NCI-H2196 treated with DMSO at 0.1 percent for 48 hours (cell line): ENCODE measurements around the gene ANKS1A.

Source experiments
- DNase-seq: peaks from one replicate; lab custom pipeline; 2025; ENCODE audit not compliant: unreplicated experiment; lab: John Stamatoyannopoulos, UW

The ANKS1A gene

DNA sequence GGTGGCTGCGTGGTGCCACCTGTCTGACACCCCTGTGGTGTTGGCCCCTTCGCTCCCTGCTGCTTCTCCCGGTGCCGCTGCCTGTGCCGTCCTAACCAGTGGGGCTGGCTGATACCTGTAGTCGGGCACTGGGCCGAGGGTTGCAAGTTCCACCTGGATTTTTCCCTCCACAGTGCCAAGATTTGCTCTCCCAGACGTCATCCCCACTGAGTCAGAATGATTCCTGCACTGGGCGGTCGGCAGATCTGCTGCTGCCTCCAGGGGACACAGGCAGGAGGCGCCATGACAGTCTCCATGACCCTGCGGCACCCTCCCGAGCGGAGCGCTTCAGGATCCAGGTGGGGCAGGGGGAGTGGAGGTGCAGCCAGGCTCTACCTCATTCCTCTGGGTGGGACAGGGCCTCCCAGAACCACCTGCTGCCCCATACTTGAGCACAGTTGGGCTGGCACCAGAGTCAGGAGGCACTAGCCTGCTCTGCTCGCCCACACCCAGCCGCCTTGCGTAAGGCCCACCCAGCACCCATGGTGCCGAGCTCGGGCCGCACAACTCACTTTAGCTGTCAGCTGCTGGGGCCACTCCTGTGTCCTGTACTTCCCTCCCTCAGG is 191.9 kb downstream of the ANKS1A start:
- DNase-seq = no peak

DNA sequence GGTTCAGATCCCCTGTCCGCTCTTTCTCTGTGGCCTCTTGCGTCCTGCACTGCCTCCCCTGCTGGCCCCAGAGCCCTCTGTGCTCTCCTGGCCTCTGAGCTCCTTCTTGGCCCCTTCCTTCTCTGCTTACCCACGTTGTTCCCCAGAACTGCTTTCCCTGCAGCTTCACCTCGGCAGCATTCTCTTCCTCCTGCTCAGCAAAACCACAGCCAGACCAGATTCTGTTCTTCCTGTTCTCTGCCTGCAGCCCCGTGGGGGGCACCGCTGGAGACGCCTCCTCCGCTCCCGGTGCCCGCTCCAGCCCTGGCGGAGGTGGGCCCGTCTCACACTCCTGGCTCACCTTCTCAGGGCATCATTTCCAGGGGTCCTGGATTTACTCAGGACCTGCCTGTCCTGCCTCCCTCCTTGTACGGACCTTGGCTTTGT is 192.4 kb downstream of the ANKS1A start:
- DNase-seq = no peak

DNA sequence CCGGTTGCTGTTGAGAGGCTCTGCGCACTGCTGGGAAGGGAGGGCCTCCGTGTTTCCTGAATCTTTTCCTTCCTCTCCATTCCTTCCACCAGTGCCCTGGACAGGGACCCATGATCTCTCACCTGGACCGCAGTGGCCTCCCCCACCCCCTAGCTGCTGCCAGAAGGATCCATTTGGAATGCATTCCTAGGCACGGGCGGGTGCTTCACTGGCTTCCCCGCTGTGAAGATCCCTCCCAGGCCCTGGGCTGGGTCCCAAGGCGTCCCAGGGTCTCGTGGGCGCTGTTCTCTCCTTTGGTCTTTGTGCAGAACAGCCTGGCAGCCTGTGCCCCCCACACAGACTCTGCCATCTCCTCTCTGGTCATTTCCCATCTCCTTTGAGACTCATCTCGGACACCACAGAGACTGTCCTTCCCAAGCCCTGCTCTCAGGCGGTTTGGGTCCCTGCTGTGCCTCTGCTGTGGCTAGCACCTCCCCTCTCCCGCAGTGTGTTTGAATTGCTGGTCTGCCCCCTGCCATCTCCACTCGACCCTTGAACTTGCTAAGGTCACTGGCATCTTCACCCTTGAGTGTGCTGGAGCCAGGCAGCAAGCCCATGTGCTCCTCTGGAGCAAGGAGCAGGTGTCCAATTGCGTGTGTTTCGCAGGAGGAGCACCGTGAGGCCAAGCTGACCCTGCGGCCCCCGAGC is 193.1 kb downstream of the ANKS1A start:
- no peak for DNase-seq

DNA sequence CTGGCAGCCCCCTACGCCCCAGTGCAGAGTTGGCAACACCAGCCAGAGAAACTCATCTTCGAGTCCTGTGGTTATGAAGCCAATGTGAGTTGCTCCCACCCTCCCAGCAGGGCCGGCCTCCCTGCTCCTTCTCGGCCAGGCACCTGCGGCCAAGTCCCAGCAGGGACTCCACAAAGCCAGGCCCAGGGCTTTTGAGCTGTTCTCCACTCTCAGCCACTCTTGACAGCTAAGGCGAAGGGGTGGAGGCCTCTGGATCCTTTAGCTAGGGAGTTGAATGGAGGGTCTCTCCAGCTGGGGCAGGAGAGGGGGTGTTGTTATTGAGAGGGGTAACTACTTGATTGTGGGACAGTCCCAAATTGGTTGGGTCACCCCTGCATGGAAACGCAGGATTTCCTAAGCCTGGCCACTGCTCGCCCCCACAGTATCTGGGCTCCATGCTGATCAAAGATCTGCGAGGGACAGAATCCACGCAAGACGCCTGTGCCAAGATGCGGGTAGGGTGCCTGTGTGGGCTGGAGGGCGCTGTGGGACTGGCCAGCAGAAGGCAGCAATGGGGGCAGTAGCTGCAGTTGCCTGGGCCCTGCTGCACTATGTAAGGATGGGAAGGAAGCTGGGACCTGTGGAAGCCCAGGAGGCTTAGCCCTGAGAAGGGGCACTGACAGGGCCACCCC is 193.8 kb downstream of the ANKS1A start:
- DNase-seq = no peak

DNA sequence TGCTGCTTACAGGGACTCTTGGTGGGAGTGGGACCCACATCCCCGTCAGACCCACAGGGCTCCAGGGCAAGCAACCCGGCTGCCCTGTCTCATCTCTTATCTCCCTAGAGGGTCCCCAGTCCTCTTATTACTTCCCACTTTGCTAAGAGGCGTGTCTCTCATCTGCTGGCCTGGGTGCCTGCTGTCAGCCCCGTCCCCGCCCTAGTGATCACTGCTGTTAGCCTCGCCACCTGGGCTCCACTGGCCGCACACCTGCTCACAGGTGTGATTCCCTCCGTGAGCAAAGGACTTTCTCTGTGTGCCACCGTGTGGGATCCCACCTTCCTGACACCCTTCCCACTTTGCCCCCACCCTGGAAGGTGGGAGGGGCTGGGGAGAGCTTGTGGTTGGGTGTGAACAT is 194.5 kb downstream of the ANKS1A start:
- no peak for DNase-seq

DNA sequence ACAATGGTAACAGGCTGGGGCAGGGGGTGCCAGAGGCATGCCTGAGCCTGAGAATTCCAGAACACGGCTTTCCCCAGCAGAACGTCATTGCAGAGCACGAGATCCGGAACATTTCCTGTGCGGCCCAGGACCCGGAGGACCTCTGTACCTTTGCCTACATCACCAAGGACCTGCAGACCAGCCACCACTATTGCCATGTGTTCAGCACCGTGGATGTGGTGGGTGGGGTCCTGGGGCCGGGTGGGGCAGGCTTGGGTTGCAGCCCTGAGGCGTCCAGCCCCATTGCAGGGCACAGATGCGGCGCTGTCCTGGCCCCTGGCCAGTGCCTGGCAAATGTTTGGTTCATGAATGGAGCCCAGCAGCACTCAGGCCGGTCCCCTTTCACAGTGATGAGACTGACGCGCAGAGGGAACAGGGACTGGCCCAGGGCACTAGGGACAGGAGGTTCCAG is 195.0 kb downstream of the ANKS1A start:
- DNase-seq = no peak

DNA sequence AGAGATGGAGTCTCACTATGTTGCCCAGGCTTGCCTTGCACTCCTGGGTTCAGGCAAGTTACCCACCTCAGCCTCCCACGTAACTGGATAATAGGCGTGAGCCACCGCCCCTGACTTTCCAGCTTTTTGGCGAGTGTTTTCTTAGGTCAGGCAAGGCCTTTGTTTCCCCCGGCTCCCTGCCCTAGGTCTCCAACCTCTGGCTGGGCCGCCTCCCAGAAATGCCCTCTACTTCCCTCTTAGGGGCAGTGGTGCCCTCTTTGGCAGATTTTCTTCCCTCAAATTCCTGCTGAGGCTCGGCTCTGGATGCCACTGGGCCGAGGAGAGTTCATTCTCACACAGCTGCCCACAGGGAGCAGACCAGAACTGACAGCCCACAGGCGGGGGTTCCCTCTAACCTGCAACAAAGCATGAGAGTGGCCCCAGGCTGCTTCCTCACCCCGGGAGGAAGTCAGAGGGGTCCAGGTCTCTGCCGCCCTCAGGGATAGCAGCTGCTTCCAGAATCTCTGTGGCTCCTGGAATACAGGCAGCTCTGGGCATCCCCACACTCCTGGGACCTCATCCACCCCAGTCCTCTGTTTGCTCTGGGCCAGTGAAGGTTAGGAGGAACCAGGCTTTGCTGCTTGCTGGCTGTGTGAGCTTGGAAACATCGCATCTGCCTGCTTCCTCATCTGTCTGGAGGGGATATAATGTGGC is 195.6 kb downstream of the ANKS1A start:
- no peak for DNase-seq

DNA sequence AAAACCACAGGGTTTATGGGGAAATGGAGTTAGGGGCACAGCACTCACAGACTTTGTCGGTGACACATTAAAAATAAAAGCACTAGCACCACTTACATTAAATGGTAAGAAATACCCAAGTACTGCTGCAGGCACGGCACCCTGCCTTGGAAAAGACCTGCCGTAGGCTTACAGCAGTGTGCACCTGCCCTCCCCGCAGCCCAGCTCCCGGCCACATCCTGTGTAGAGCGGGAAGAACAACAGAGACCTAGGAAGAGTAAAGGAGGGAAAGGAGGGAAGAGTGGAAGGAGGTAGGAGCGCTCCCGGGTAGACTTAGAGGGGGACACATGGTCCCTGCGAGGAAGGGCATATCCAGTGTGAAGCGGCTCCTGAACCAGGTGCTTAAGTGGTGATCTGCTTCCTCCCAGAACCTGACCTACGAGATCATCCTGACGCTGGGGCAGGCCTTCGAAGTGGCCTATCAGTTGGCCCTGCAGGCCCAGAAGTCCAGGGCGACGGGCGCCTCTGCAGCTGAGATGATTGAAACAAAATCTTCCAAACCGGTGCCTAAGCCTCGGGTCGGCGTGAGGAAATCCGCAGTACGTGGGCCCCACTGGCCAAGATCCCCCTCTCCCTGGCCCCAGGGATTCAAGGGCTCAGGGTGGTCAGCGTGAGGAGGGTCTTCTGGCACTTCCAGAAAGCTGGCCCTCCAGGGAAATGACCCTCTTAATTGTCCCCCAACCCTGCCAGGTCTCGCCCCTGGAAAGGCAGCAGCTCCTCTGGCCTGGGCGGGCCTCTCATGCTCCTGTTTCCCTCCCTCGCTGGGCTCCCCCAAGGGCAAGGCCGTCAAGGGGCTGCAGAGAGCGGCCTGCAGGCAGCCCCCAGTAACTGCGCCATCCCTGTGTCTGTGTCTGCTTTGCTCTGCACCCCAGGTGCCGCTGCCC is 196.6 kb downstream of the ANKS1A start:
- DNase-seq = no peak

DNA sequence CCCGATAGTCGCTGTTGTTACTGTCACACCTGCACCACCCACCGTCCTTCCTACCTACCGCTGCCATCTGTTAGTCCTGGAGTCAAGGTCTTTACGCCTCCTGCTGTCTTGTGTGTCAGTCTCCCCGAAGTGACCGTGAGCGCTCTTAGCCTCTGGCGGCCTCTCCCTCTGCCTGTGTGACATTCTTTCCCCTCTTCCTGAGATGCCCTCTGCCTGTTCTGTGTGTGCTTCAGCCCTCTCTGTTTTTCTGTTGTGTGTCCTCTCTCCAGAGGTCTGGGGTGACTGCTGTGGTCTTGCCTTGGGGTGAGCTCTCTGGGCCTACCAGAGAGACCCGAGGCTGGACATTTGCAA is 197.2 kb downstream of the ANKS1A start:
- DNase-seq = no peak

DNA sequence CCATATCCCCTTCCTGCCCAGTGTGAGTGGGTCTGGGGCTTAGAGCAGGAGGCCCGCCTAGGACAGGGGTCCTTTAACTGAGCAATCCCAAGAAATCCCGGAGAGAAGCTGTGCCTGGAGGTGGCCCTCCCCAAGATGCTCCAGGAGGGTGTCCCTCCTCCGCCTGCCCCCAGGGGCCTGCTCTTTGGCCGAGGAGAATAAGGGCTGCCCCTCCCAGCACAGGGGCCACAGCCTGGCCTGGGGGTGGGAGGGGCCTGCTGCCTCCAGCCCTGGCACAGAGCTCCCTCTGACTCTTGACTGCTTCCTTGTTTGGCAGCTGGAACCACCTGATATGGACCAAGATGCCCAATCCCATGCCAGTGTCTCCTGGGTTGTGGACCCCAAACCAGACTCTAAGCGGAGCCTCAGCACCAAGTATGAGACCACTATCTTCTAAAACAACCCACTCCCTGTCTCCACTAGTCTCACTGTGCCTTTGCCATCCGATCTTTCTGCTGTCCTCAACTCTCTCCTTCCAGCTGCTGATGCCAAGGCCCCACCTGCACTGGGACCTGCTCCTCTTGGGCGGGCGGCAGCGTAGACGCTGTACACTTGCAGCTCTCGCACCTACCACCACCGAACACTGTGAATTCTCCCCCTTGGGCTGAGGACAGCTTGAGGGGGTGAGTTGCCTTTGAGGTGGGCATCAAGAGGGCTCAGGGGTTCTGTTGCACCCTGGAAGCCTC is 197.7 kb downstream of the ANKS1A start:
- DNase-seq = no peak

DNA sequence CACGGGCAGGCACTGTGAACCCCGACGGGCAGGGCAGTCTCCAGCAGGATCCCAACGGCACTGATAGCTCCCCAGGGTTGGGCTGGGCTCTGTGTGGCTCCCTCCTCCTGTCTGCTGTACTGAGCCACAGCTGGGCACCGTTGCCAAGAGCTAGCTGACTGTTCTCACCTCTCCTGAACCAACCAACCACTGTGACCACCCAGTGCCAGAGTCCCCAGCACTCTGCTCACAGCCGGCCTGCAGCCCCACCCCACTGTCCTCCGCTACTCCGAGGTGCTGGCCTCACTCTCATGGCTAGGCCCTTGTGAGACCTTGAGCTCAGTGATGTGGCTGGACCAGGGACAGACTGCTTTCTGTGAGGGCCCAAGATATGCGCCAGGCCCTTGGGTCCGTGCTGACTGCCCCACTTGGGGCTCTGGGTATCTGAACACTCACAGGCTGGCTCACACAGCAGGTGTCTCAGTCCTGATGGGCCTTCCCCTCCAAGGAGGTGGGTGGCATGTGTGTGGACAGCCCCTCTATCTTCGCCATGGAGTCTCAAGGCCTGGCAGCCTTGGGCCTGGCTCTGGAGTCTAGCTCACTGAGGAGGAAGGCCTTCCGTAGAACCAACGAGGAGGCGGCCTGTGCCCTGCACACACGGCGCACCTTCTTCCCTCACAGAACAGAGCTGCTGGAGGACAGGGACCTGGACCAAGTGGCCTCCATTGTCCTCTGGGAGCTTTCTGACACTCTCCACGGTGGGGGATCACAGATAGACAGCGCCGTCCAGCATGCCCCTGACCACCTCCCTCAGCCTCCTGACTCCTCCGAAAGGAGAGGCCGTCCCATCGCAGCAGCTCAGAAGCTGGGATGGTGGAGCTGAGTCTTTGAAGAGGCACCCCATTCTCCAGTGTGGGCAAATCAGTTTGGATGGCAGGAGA is 198.6 kb downstream of the ANKS1A start:
- DNase-seq = no peak

DNA sequence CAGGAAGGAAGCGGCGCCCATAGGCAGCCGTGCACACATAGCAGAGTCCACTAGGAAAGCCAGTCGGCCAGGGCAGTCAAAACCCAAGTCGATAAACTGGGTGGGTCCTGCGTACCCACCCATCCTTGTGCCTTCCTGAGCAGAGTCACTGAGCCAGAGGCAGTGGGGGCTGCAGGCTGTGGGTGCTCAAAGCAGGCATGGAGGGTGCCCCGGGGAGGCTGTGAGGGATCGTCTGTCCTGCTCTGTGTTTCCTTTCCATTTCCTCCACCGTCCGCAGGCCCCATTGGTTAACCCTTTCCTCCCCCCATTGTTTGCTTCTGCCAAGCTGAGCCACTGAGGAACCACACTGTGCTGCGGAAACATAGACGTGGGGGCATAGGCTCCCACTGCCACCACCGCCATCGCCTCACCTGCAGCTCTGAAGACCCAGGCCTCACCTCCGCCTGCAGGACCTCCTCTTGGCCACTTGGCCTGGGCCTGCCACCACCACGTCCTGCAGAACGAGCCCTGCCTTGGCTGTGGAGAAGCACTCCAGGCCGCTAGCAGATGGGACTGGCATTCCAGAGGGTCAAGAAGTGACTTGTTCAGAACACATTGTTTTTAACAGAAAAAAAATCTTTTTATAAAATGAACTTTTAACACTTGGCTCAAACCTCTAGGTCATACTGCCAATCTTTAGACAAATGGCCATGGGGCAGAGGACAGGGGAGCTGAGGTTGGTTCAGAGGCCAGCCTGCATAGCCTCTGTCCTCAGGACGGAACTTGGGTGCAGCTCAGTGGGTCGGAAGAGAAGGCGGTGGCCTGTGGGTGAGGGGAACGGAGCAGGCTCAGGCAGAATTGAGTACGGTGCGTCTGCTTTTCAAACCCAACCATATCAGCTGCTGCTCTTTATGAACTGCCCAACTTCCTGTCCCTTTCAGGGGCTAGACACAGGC is 199.5 kb downstream of the ANKS1A start:
- DNase-seq = no peak

DNA sequence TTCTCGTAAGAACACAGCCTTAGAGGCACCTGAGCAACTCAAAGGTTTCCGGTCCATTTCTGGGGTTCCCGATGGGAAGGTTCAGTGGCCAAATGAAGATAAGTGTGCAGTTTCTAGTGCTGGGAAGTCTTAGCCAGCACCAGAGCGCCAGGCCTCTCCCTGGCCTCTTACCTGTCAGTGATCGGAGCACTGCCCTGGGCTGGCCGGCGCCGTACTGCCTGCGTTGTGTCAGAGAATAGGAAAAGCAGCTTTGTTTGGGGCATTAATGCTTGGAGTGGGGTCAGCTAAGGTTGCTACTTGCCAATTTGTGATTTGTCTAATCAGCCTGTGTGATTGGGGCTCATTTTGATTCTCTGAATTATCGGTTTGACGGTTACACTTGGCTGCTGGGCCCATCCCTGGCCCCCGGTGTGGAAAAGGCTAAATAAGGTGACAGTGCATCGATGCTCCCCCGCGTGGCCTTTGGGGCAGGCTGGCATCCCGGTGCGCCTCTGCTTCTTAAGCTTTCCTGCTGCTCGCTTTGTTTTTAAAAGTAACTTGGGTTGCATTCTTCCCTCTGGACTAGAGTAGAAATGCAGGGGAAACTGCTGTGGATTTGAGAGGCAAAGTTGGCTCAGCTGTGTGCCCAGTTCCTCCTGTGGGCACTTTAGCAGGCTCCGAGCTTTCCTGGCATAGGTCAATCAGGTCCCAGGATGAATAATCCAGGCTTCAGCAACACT is 200.3 kb downstream of the ANKS1A start:
- DNase-seq = no peak

DNA sequence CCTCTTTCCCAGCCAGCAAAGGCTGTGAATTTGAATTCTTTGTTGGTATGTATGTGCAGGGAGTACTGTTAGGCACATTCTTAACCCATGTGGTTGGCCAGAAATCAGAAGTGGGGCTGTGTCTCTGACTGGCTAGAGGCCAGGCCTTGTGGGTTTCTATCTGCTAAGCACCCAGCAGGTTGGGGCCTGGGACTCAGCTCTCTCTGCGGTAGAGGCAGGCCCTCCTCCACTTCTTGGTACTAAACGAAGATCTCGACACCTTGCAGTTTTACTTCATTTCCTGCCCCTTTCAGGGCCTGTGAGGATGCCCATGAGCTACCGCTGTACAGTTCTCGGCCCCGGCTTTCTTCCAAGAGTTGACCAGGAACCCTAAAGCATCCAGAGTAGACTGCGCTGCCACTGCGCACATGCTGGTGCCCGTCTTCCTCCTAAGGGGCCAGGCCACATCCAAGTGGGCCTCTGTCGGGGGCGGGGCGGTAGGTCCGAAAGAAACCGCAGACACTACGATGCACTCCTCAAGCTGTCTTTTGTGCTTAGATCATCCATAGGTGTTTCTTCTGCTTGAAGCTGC is 201.0 kb downstream of the ANKS1A start:
- DNase-seq = no peak

DNA sequence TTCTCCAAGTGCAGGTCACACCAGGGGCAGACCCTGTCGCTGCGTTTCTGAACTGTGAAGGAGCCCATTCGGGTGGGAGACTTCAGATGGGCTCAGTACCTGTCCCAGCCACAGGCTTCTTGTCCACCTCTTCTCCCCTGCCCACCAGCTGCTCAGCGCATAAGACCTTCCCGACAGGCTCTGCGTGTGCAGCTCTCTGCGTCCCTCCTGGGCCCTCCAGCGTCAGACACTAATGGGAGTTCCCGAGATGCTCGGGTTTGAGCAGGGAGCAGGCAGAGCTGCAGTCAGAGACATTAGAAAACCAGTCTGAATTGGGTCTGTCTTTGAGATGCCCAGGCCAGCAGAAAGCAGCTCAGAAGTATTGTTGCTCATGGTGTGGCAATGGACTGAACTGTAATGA is 201.7 kb downstream of the ANKS1A start:
- DNase-seq = no peak

DNA sequence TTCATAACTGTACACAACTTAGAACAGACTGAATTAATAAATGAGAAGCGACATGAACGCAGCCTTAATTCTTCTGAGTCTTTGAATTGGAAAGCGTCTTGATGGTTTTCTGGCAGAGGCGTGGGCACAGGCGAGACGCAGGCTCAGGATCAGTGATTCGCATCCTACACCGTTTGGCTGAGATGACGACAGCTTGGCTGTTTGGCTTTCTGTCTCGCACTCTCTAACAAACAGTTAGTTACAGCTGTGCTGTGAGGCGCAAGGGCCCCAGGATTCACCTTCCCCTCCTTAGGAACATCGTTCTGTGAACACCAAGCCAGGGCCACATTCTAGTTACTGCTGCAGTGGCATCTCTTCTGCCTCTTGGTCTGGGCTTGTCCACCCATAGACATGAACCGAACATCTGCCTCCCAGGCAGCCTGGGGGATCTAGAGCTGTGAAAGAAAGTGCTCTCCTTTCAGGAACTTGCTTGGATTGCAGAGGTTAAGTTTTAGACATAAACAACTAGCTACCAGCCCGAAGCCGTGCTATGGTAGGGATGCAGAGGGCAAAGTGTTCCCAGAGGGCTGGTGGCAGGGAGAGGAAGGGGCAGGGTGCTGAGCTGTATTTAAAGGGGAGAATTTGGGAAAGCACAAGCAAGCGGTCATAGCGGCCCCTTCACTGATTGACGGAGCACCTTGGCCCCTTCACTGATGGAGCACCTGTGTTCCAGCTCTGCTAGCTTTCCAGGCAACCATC is 202.5 kb downstream of the ANKS1A start:
- no peak for DNase-seq
